ENCODE results near the gene ZNF536. TPM values are rescaled to one million over a fixed set of nuclear protein-coding genes. Genes with fewer than 3 reads are reported as not detected.

Gene ZNF536
- total and polyA plus RNA-seq, 2 donors (not counting 1 experiment from before 2014, with no cell fraction given) = not detected

DNA sequence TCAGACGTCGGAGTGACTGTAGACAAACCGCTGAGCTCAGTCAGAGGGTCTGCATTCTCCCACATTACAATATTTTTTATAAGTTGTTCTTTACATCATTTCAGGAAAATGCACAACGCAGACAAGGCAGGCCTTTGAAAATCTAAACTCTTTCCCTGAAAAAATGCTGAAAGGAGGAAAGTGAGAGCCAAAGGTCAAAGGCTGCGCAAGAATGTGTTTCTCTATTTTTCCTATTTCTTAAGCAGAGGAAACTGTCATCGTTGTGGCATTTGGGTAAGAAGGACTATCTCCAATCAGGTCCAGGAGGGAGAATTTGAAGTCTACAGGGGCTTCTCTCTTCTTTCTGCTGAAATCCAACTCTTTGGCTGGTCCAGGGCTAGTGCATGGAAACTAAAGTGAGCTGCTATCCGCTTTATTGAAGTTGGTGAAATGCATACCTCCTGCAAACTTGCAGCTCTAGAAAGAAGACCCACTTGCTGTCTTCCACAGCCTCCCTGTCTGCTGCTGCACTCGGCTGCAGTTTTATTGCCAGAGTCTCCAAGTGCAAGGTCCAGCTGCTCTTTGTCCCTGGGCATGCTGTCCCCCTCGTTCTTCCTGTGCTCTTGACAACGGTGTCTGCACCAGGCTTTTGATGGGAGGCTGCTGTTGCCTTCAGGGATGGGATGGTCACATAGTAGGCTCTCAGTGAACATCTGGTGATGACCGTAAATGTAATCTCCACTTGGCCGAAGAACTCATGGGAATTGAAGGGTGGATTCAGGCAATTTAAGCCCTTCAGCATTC is 31.2 kb downstream of the ZNF536 start:
- Mint-ChIP-seq H3K27me3 (no peaks in the 10 kb centered on the region), H3K9me3 (ENCODE audit: insufficient read depth) (no peaks in the 10 kb centered on the region), H3K27ac (no peak overlapping the region), H3K4me3 (no peak overlapping the region), H3K4me1 (no peaks in the 10 kb centered on the region)
- no peaks in the 10 kb centered on the region for H3K79me2 ChIP-seq (ENCODE audit: control insufficient read depth, insufficient read depth, low read length)
- POLR2A ChIA-PET = no interaction called here
- H3K36me3 ChIP-seq (replicated peaks in 1 of 2; ENCODE audit: control extremely low read depth in 1 of 2, control insufficient read depth in 1 of 2, extremely low read depth in 1 of 2, insufficient read depth in 2 of 2, low read length in 1 of 2) = no peaks in the 10 kb centered on the region
- H3K9me3 ChIP-seq (ENCODE audit: control extremely low read depth in 1 of 3, control insufficient read depth in 2 of 3, insufficient read depth in 1 of 3, low read length in 2 of 3) = peaks cover 0 to 12% (median 0%) of the 10 kb centered on the region in 3 donors
- H3K4me1 ChIP-seq (ENCODE audit: control insufficient read depth in 2 of 2, insufficient read depth in 2 of 2, low read length in 2 of 2) = no peaks in the 10 kb centered on the region
- H3K9ac ChIP-seq (ENCODE audit: low read length) = no peak overlapping the region
- H3K4me2 ChIP-seq (replicated peaks; ENCODE audit: low read depth, low read length, poor library complexity, severe bottlenecking) = no peak overlapping the region
- ATAC-seq (ENCODE audit: low read depth) (no peak), DNase-seq (no peak)
- H3K27me3 ChIP-seq (replicated peaks in 1 of 4; ENCODE audit: control extremely low read depth in 1 of 4, control insufficient read depth in 3 of 4, insufficient read depth in 4 of 4, low read length in 3 of 4) = no peaks in the 10 kb centered on the region
- H3K4me3 ChIP-seq (ENCODE audit: control extremely low read depth in 1 of 5, extremely low read depth in 1 of 5, insufficient read depth in 1 of 5, low read depth in 2 of 5, low read length in 4 of 5) = no peak overlapping the region
- no peak overlapping the region for H3K27ac ChIP-seq (ENCODE audit: low read length in 2 of 2)
- 84% methylated on average over 3 of the region's 12 CpGs for WGBS (ENCODE audit: insufficient coverage)
- H4K20me1 ChIP-seq (ENCODE audit: control insufficient read depth, insufficient read depth, low read length, poor library complexity, severe bottlenecking) = no peaks in the 10 kb centered on the region
- intact Hi-C loops (cut with micrococcal nuclease) = no loop called here
- CTCF ChIA-PET = no interaction called here
- TF ChIP-seq, protein P1, sequence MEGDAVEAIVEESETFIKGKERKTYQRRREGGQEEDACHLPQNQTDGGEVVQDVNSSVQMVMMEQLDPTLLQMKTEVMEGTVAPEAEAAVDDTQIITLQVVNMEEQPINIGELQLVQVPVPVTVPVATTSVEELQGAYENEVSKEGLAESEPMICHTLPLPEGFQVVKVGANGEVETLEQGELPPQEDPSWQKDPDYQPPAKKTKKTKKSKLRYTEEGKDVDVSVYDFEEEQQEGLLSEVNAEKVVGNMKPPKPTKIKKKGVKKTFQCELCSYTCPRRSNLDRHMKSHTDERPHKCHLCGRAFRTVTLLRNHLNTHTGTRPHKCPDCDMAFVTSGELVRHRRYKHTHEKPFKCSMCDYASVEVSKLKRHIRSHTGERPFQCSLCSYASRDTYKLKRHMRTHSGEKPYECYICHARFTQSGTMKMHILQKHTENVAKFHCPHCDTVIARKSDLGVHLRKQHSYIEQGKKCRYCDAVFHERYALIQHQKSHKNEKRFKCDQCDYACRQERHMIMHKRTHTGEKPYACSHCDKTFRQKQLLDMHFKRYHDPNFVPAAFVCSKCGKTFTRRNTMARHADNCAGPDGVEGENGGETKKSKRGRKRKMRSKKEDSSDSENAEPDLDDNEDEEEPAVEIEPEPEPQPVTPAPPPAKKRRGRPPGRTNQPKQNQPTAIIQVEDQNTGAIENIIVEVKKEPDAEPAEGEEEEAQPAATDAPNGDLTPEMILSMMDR (IDR thresholded peaks at IDR 0.05) = no peak
- no peak for TF ChIP-seq EZH2 (IDR thresholded peaks at IDR 0.05; ENCODE audit: borderline replicate concordance, insufficient read depth, low read depth, low read length, poor library complexity, severe bottlenecking)
- no peak overlapping the region for H2AFZ ChIP-seq (ENCODE audit: insufficient read depth, low read depth, low read length, poor library complexity, severe bottlenecking)

DNA sequence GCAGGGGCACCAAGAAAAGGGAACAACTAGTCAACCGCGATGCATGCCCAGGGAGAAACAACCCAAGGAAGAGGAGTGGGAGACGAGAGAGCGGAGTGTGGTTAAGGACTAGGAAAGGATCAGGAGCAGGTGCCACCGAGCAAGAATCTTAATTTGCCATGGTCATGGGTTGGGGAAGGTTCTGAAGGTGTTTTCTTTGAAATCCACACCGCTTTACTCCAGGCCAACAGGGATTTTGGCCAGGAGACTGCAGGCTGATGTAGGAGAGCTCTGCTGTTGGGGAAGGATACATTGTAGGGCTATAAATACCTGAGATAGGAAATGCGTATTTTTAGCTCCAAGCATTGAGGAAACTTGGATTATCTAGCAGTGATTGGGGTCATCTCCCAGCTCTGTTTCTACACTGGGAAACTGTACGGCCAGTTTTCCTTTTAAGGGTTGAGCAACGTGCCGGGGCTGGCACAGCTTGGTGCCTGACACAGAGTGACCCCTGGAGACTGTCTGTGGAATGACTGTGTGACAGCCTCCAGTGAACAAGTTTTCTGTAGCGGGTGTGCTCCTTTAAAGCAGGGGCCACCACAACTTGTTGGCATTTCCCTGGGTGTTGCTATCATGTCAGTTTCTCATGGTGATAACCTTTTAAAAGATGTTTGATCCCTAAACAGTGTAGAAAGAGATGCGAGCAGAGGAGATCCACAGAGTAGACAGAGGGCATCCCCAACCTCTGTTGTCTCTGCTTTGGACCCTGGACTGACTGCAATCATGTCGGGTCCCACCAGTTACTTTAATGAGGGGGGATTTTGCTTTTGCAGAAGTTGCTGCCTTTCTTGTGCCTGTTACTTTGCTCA is 34.3 kb downstream of the ZNF536 start:
- Mint-ChIP-seq H3K4me1 (no peaks in the 10 kb centered on the region), H3K4me3 (no peak overlapping the region), H3K27ac (no peak overlapping the region), H3K27me3 (no peaks in the 10 kb centered on the region), H3K9me3 (ENCODE audit: insufficient read depth) (no peaks in the 10 kb centered on the region)
- no peak overlapping the region for H3K9ac ChIP-seq (ENCODE audit: low read length)
- WGBS (ENCODE audit: insufficient coverage) = 60% methylated on average over 12 of the region's 13 CpGs
- TF ChIP-seq EZH2 (IDR thresholded peaks at IDR 0.05; ENCODE audit: borderline replicate concordance, insufficient read depth, low read depth, low read length, poor library complexity, severe bottlenecking) = no peak
- TF ChIP-seq, protein P1 (IDR thresholded peaks at IDR 0.05) = no peak
- no peak overlapping the region for H3K4me3 ChIP-seq (ENCODE audit: control extremely low read depth in 1 of 5, extremely low read depth in 1 of 5, insufficient read depth in 1 of 5, low read depth in 2 of 5, low read length in 4 of 5)
- peaks cover 0 to 11% (median 0%) of the 10 kb centered on the region in 3 donors for H3K9me3 ChIP-seq (ENCODE audit: control extremely low read depth in 1 of 3, control insufficient read depth in 2 of 3, insufficient read depth in 1 of 3, low read length in 2 of 3)
- H3K4me1 ChIP-seq (ENCODE audit: control insufficient read depth in 2 of 2, insufficient read depth in 2 of 2, low read length in 2 of 2) = no peaks in the 10 kb centered on the region
- no peaks in the 10 kb centered on the region for H4K20me1 ChIP-seq (ENCODE audit: control insufficient read depth, insufficient read depth, low read length, poor library complexity, severe bottlenecking)
- no peak overlapping the region for H2AFZ ChIP-seq (ENCODE audit: insufficient read depth, low read depth, low read length, poor library complexity, severe bottlenecking)
- no peak overlapping the region for H3K4me2 ChIP-seq (replicated peaks; ENCODE audit: low read depth, low read length, poor library complexity, severe bottlenecking)
- ChIA-PET POLR2A (no interaction called here), CTCF (no interaction called here)
- intact Hi-C loops (cut with micrococcal nuclease) = no loop called here
- DNase-seq = no peak
- no peak for ATAC-seq (ENCODE audit: low read depth)
- H3K36me3 ChIP-seq (replicated peaks in 1 of 2; ENCODE audit: control extremely low read depth in 1 of 2, control insufficient read depth in 1 of 2, extremely low read depth in 1 of 2, insufficient read depth in 2 of 2, low read length in 1 of 2) = no peaks in the 10 kb centered on the region
- H3K27me3 ChIP-seq (replicated peaks in 1 of 4; ENCODE audit: control extremely low read depth in 1 of 4, control insufficient read depth in 3 of 4, insufficient read depth in 4 of 4, low read length in 3 of 4) = no peaks in the 10 kb centered on the region
- H3K27ac ChIP-seq (ENCODE audit: low read length in 2 of 2) = no peak overlapping the region
- H3K79me2 ChIP-seq (ENCODE audit: control insufficient read depth, insufficient read depth, low read length) = no peaks in the 10 kb centered on the region

Measured in B cell (primary cell).